ENCODE results near the gene CD99L2. TPM values are rescaled to one million over a fixed set of nuclear protein-coding genes. Genes with fewer than 3 reads are reported as not detected.
A peak's percentile ranks its signal among the peaks of the same experiment; 100 is the strongest.

Gene CD99L2
- total RNA-seq, 2 experiments from 2014 or later, result 16.6 to 17.0 TPM

DNA sequence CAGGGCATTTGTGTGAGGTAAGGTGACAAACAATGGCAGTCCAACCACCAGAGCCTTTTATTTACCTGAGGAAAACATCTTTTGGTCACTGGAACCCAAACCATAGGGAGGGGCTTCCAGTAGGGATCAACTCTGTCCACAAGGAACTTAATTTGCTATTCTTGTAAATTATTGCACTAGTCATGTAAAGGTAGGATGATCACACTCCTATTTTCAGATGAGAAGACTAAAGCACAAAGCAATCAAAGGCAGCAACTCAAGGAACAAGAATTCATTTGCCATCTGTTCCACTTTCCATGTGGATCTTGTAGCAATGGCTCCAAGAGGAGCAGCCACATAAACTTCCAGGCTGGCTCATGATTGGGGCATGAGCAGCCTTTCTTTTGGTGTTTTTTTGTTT lies 35.3 kb downstream of the CD99L2 start:
- Mint-ChIP-seq H3K9me3 (peaks cover 4% of the 10 kb centered on the region), H3K4me3 (no peak overlapping the region), H3K4me1 (no peaks in the 10 kb centered on the region), H3K27me3 (no peaks in the 10 kb centered on the region), H3K27ac (no peak overlapping the region), H3K36me3 (ENCODE audit: low read depth) (peaks cover 7% of the 10 kb centered on the region)
- no peak for DNase-seq
- ChIA-PET CTCF (no interaction called here), POLR2A (no interaction called here)

DNA sequence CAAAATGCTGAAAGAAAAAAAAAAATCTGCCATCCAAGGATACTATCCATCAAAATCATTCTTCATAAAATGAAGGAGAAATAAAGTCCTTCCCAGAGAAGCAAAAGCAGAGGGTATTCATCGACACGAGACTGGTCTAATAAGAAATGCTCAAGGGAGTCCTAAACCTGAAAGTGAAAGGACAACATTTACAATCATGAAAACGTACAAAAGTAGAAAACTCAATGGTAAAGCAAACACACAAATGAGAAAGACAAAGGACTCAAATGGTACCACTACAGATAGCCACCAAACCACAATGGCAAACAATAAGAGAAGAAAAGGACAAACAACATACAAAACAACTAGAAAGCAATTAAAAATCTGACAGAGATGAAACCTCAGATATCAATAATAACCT lies 41.0 kb downstream of the CD99L2 start:
- Mint-ChIP-seq H3K27ac (no peak overlapping the region), H3K9me3 (peaks cover 20% of the 10 kb centered on the region), H3K4me3 (no peak overlapping the region), H3K4me1 (peaks cover 3% of the 10 kb centered on the region), H3K27me3 (no peaks in the 10 kb centered on the region), H3K36me3 (ENCODE audit: low read depth) (peaks cover 25% of the 10 kb centered on the region)
- no peak for DNase-seq
- ChIA-PET POLR2A (no interaction called here), CTCF (no interaction called here)

DNA sequence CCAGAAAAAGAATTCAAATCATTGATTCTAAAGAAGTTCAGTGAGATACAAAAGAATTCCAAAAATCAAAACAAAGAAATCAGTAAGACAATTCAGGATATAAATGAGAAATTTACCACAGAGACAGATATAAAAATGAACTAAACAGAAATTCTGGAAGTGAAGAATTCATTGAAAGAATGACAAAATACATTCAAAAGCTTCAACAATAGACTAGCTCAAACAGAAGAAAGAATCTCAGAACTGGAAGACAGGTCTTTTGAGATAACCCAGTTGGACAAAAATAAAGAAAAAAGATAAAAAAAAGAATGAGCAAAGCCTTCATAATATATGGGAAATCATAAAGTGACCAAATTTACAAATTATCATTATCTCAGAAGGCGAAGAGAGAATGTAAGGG lies 41.7 kb downstream of the CD99L2 start:
- POLR2A ChIA-PET, result no interaction called here
- CTCF ChIA-PET, result no interaction called here
- Mint-ChIP-seq H3K9me3 (peaks cover 20% of the 10 kb centered on the region), H3K4me3 (no peak overlapping the region), H3K4me1 (peaks cover 3% of the 10 kb centered on the region), H3K36me3 (ENCODE audit: low read depth) (peaks cover 28% of the 10 kb centered on the region), H3K27ac (no peak overlapping the region), H3K27me3 (no peaks in the 10 kb centered on the region)
- DNase-seq, result no peak

- POLR2A ChIA-PET, result no interaction called here
- Mint-ChIP-seq H3K9me3 (peaks cover 20% of the 10 kb centered on the region), H3K27ac (no peak overlapping the region)
Observed at GRCh38 chrX:150856101-150856500, 42.4 kb downstream of the CD99L2 start.

GRCh38 chrX:150854856-150855255 lies 43.6 kb downstream of the CD99L2 start:
- ChIA-PET POLR2A (no interaction called here), CTCF (no interaction called here)
- peaks cover 3% of the 10 kb centered on the region for H3K4me1 Mint-ChIP-seq
- DNase-seq, result no peak
- no peak overlapping the region for H3K4me3 Mint-ChIP-seq
- H3K9me3 Mint-ChIP-seq, result peaks cover 20% of the 10 kb centered on the region
- H3K27me3 Mint-ChIP-seq, result no peaks in the 10 kb centered on the region
- no peak overlapping the region for H3K27ac Mint-ChIP-seq
- peaks cover 28% of the 10 kb centered on the region for H3K36me3 Mint-ChIP-seq (ENCODE audit: low read depth)

More at GRCh38 chrX:150856101-150856500, 42.4 kb downstream of the CD99L2 start:
- no peak for DNase-seq
- Mint-ChIP-seq H3K4me1 (peaks cover 3% of the 10 kb centered on the region), H3K36me3 (ENCODE audit: low read depth) (peaks cover 28% of the 10 kb centered on the region), H3K4me3 (no peak overlapping the region), H3K27me3 (no peaks in the 10 kb centered on the region)
- CTCF ChIA-PET, result no interaction called here

DNA sequence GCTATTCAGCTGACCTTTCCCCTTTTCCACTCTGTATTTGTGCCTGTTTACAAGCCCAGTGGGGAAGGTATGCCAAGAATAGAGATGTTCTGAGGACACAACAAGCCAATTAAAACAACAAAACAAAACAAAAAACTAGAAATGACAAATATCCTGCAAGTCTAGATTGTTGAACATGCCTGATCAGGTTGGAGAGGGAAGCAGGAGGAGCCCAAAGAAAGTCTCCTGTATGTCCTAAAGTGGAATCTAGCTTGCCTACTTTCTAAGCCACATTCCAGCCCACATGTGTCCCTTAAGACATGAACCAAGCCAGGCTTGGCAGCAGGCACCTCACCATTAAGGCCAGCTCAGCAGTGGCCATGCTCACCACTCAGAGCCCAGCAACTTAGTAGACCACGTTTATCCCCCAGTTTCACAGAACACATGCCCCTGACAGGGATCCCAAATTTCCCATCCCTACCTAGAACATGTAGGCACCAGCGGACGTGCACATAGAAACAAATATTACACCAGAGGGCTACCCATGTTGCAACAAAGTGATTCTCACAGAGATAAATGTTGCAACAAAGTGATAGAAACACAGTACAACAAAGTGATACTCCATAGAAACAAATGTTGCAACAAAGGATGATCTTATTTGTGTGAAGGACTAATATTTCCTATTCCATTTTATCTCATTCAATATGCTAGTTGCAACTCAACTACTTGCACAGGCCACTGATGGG lies 48.3 kb downstream of the CD99L2 start:
- Mint-ChIP-seq H3K36me3 (ENCODE audit: low read depth) (peaks cover 6% of the 10 kb centered on the region), H3K27ac (no peak overlapping the region), H3K27me3 (no peaks in the 10 kb centered on the region), H3K4me1 (peaks cover 12% of the 10 kb centered on the region), H3K9me3 (peaks cover 3% of the 10 kb centered on the region), H3K4me3 (no peak overlapping the region)
- CTCF ChIA-PET, result no interaction called here
- no peak for DNase-seq
- POLR2A ChIA-PET, result no interaction called here

- POLR2A ChIA-PET, result no interaction called here
- Mint-ChIP-seq H3K4me3 (no peak overlapping the region), H3K9me3 (peaks cover 2% of the 10 kb centered on the region), H3K4me1 (peaks cover 12% of the 10 kb centered on the region), H3K27me3 (no peaks in the 10 kb centered on the region), H3K36me3 (ENCODE audit: low read depth) (peaks cover 3% of the 10 kb centered on the region), H3K27ac (no peak overlapping the region)
- DNase-seq, result no peak
- CTCF ChIA-PET, result no interaction called here
Observed at GRCh38 chrX:150849486-150849885, 49.0 kb downstream of the CD99L2 start.

GRCh38 chrX:150848914-150849365 lies 49.5 kb downstream of the CD99L2 start:
- H3K4me1 Mint-ChIP-seq, result peaks cover 12% of the 10 kb centered on the region
- H3K9me3 Mint-ChIP-seq, result no peaks in the 10 kb centered on the region
- no peak overlapping the region for H3K27ac Mint-ChIP-seq
- H3K27me3 Mint-ChIP-seq, result no peaks in the 10 kb centered on the region
- peaks cover 3% of the 10 kb centered on the region for H3K36me3 Mint-ChIP-seq (ENCODE audit: low read depth)
- H3K4me3 Mint-ChIP-seq, result no peak overlapping the region
- POLR2A ChIA-PET, result no interaction called here
- CTCF ChIA-PET, result no interaction called here
- peak; percentile 15 for DNase-seq

GRCh38 chrX:150847088-150847487 lies 51.4 kb downstream of the CD99L2 start:
- Mint-ChIP-seq H3K27me3 (no peaks in the 10 kb centered on the region), H3K36me3 (ENCODE audit: low read depth) (no peaks in the 10 kb centered on the region), H3K4me3 (no peak overlapping the region), H3K27ac (no peak overlapping the region), H3K4me1 (peaks cover 12% of the 10 kb centered on the region), H3K9me3 (no peaks in the 10 kb centered on the region)
- ChIA-PET POLR2A (no interaction called here), CTCF (no interaction called here)
- no peak for DNase-seq

- H3K36me3 Mint-ChIP-seq (ENCODE audit: low read depth), result no peaks in the 10 kb centered on the region
- H3K4me3 Mint-ChIP-seq, result no peak overlapping the region
- POLR2A ChIA-PET, result no interaction called here
- no peaks in the 10 kb centered on the region for H3K27me3 Mint-ChIP-seq
- H3K9me3 Mint-ChIP-seq, result no peaks in the 10 kb centered on the region
- H3K4me1 Mint-ChIP-seq, result peaks cover 12% of the 10 kb centered on the region
- H3K27ac Mint-ChIP-seq, result no peak overlapping the region
- CTCF ChIA-PET, result no interaction called here
- no peak for DNase-seq
Observed at GRCh38 chrX:150846130-150846529, 52.3 kb downstream of the CD99L2 start.

DNA sequence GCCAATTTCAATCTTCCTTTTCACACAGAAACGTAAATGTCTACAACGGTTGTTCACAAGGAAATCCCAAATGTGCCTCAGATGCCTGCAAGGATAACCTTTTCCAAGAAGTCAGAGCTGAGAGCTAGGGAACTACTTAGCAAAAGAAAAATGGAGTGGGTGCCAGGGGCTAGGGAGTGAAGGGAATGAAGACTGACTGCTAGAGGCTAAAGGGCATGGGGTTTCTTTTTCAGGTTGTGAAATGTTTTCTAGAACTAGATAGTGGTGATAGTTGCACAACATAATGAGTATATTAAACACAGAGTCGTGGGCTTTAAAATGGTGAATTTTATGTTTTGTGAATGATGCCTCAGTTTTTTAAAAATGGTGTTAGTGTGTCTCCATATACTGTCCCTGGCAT lies 53.4 kb downstream of the CD99L2 start:
- POLR2A ChIA-PET, result no interaction called here
- CTCF ChIA-PET, result no interaction called here
- DNase-seq, result no peak
- H3K27ac Mint-ChIP-seq, result no peak overlapping the region
- H3K4me3 Mint-ChIP-seq, result no peak overlapping the region
- H3K4me1 Mint-ChIP-seq, result peaks cover 12% of the 10 kb centered on the region
- H3K36me3 Mint-ChIP-seq (ENCODE audit: low read depth), result no peaks in the 10 kb centered on the region
- H3K27me3 Mint-ChIP-seq, result no peaks in the 10 kb centered on the region
- H3K9me3 Mint-ChIP-seq, result no peaks in the 10 kb centered on the region

GRCh38 chrX:150844016-150844415 lies 54.5 kb downstream of the CD99L2 start:
- Mint-ChIP-seq H3K27me3 (no peaks in the 10 kb centered on the region), H3K4me3 (no peak overlapping the region), H3K36me3 (ENCODE audit: low read depth) (no peaks in the 10 kb centered on the region), H3K9me3 (no peaks in the 10 kb centered on the region), H3K27ac (no peak overlapping the region), H3K4me1 (peaks cover 8% of the 10 kb centered on the region)
- CTCF ChIA-PET, result no interaction called here
- POLR2A ChIA-PET, result no interaction called here
- DNase-seq, result no peak

DNA sequence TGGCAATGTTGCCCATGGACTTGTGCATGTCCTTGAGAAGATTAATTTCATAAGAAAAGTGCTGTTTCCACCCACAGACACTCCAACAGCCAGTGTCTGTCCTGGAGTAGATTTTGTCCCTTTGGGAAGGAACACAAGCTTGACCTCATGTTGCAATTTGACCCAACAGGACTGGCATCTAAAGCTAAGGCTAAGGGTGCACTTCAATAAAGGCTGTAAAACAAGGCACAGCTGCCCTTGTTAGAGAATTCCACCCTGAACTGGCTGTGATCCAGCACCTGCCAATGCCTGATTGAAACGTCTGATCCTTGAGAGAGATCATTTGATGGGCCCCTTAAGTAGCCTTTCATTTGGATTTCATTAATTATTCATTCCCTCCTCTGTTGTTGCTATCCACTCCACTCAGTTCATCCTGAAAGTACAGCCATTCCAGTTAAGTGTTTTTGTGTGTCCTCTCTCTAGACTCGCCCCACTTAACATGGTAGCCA lies 56.2 kb downstream of the CD99L2 start:
- no peaks in the 10 kb centered on the region for H3K27me3 Mint-ChIP-seq
- H3K36me3 Mint-ChIP-seq (ENCODE audit: low read depth), result no peaks in the 10 kb centered on the region
- no peaks in the 10 kb centered on the region for H3K4me1 Mint-ChIP-seq
- no peak for DNase-seq
- H3K4me3 Mint-ChIP-seq, result no peak overlapping the region
- H3K27ac Mint-ChIP-seq, result no peak overlapping the region
- no peaks in the 10 kb centered on the region for H3K9me3 Mint-ChIP-seq
- ChIA-PET POLR2A (no interaction called here), CTCF (no interaction called here)

DNA sequence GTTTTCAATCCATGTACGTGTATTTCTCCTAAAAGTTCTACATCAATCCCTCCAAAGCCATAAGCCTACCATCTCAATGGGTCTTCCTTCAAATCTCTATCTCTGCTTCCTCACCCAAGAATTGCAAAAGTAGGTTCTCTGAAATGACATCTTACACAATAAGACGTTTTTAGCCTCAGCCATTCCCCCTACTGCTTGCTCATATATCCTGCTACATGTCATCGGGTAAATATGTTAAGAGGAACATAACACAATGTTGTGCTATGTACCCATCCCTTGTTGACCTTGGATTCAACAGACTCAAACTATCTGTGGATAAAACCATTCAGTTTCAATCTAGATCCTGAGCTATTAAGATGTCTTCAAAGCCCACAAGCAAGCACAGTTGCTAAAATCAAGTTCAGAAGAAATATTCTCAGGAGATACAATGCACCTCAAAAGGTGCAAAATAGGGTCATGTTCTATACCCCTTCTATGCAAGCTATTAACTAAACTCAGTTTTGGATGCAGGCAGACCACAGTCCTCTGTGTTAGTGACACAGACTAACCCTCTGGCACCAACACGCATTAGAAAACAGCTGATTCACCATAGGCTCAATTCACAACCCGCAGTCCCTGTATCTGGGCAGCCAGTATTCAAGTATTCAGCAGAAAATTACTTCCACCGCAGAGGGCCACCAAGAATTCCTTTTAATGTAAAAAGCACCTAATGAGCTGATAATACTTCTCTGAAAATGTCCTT lies 56.8 kb downstream of the CD99L2 start:
- Mint-ChIP-seq H3K4me1 (no peaks in the 10 kb centered on the region), H3K36me3 (ENCODE audit: low read depth) (no peaks in the 10 kb centered on the region), H3K9me3 (no peaks in the 10 kb centered on the region), H3K4me3 (no peak overlapping the region), H3K27me3 (no peaks in the 10 kb centered on the region), H3K27ac (no peak overlapping the region)
- ChIA-PET CTCF (no interaction called here), POLR2A (no interaction called here)
- DNase-seq, result no peak
